NCI-H1436 treated with DMSO at 0.1 percent for 48 hours (cell line): ENCODE results near the gene CNBP.

Experiments
- DNase-seq: peaks from one replicate; lab custom pipeline; 2025; lab: John Stamatoyannopoulos, UW

Gene CNBP

GRCh38 chr3:129130291-129130813 is 53.3 kb downstream of the CNBP start:
- DNase-seq, result no peak

GRCh38 chr3:129128357-129129155 is 55.1 kb downstream of the CNBP start:
- no peak for DNase-seq

- no peak for DNase-seq
Observed at GRCh38 chr3:129126726-129127280, 56.9 kb downstream of the CNBP start.

- no peak for DNase-seq
Observed at GRCh38 chr3:129123314-129124060, 60.2 kb downstream of the CNBP start.

GRCh38 chr3:129122412-129123011 is 61.2 kb downstream of the CNBP start:
- no peak for DNase-seq

- DNase-seq, result peak; percentile 61
Observed at GRCh38 chr3:129121792-129122411, 61.8 kb downstream of the CNBP start, which contains the start of gene RAB43. Gene RAB43 (minus strand): TSS chr3:129121804. CDS start chr3:129121489, 315 bp downstream.

- no peak for DNase-seq
Observed at GRCh38 chr3:129121016-129121791, 62.5 kb downstream of the CNBP start.

GRCh38 chr3:129120254-129121004 is 63.3 kb downstream of the CNBP start:
- DNase-seq, result no peak

GRCh38 chr3:129119365-129120100 is 64.2 kb downstream of the CNBP start:
- DNase-seq, result no peak

- DNase-seq, result no peak
Observed at GRCh38 chr3:129118745-129119144, 65.0 kb downstream of the CNBP start.
